ENCODE data around the gene NBAS. TPM values are rescaled to one million over a fixed set of nuclear protein-coding genes. Genes with fewer than 3 reads are reported as not detected.

Gene NBAS
- total and polyA plus RNA-seq, 9 of the 15 experiments (the other 6 are each of a cell fraction or from before 2014, with no cell fraction given): 15.3 to 94.4 (median 69.9) TPM

DNA sequence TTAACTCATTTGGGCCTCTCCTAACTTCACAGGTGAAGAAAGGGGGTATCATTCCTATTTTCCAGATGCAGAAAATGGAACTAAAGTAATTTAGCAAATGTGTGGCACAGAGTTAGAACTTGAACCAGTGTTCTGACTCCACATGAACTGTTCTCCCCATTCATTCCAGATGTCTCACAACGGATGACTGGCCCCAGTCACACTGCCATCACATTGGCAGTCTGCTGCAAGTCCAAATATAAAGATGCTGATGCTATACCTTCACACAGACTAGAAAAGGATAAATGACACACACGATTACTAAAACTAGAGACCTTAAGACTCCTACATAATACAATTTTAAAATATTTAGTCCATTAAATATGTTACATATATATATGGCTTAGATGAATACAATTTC, 195.7 kb downstream of the NBAS start:
- Histone ChIP-seq H2AFZ (ENCODE audit: low read depth, low read length) (no peak overlapping the region), H4K20me1 (replicated peaks; ENCODE audit: control insufficient read depth, insufficient read depth, low read length) (no peaks in the 10 kb centered on the region; the same call in 1 of the 2 replicates), H3K9me3 (replicated peaks; ENCODE audit: control insufficient read depth, insufficient read depth, low read depth, low read length) (no peaks in the 10 kb centered on the region), H3K36me3 (ENCODE audit: control insufficient read depth, insufficient read depth, low read length) (peaks cover 61% of the 10 kb centered on the region), H3K27ac (ENCODE audit: extremely low read depth, low read depth, low read length) (no peak overlapping the region), H3K9me1 (ENCODE audit: control insufficient read depth, insufficient read depth, low read length) (no peaks in the 10 kb centered on the region), H3K4me2 (ENCODE audit: insufficient read depth, low read length) (no peak overlapping the region), H3K4me1 (replicated peaks in 1 of 2; ENCODE audit: control insufficient read depth in 2 of 2, insufficient read depth in 2 of 2, low read length in 2 of 2) (no peaks in the 10 kb centered on the region), H3K79me2 (ENCODE audit: control insufficient read depth, insufficient read depth, low read length) (no peaks in the 10 kb centered on the region), H3K4me3 (no peak overlapping the region), H3K9ac (ENCODE audit: insufficient read depth in 1 of 2, low read depth in 2 of 2, low read length in 2 of 2) (no peak overlapping the region), H3K27me3 (ENCODE audit: control insufficient read depth in 2 of 2, insufficient read depth in 2 of 2, low read length in 2 of 2) (no peaks in the 10 kb centered on the region)
- ChIA-PET CTCF (ENCODE audit: low intra/inter-chr PET ratio) (no interaction called here), POLR2A (no interaction called here)
- in situ Hi-C loops (cut with MboI) (no loop called here), intact Hi-C loops (cut with micrococcal nuclease) (no loop called here)
- DNase-seq (ENCODE audit: extremely low read depth in 1 of 4, low spot score in 3 of 4) (no peak), FAIRE-seq (no peak), ATAC-seq (no peak)
- no TSS peak for BruUV-seq (replicated peaks)
- WGBS (ENCODE audit: insufficient coverage, low coverage, missing lambda C conversion rate): 92% methylated on average over 2 of the region's 2 CpGs
- TF ChIP-seq ZNF175 (CRISPR knock-in tag; IDR thresholded peaks at IDR 0.05; ENCODE audit: low read depth) (no peak), CBX2 (IDR thresholded peaks at IDR 0.05; ENCODE audit: insufficient read depth, low read length, poor library complexity, severe bottlenecking) (no peak), TFAM (CRISPR knock-in tag; conservative IDR thresholded peaks at IDR 0.05) (no peak), AFF1 (IDR thresholded peaks at IDR 0.05; ENCODE audit: low read depth in 1 of 2, partially characterized antibody in 2 of 2) (no peak), MYNN (IDR thresholded peaks at IDR 0.05) (no peak), MYNN (CRISPR knock-in tag; IDR thresholded peaks at IDR 0.05) (no peak), THRAP3 (IDR thresholded peaks at IDR 0.05; ENCODE audit: borderline replicate concordance) (no peak), CREB3L1 (IDR thresholded peaks at IDR 0.05; ENCODE audit: borderline replicate concordance, low read depth) (no peak), ZNF408 (CRISPR knock-in tag; IDR thresholded peaks at IDR 0.05; ENCODE audit: low read depth) (no peak), ZNF75A (CRISPR knock-in tag; IDR thresholded peaks at IDR 0.05) (no peak), ZNF76 (CRISPR knock-in tag; IDR thresholded peaks at IDR 0.05; ENCODE audit: borderline replicate concordance) (no peak), CBX3 (IDR thresholded peaks at IDR 0.05; ENCODE audit: borderline replicate concordance in 1 of 2, low read length in 2 of 2) (no peak), ARID3B (CRISPR knock-in tag; IDR thresholded peaks at IDR 0.05; ENCODE audit: borderline replicate concordance) (no peak)
- TF ChIP-seq, protein P1, sequence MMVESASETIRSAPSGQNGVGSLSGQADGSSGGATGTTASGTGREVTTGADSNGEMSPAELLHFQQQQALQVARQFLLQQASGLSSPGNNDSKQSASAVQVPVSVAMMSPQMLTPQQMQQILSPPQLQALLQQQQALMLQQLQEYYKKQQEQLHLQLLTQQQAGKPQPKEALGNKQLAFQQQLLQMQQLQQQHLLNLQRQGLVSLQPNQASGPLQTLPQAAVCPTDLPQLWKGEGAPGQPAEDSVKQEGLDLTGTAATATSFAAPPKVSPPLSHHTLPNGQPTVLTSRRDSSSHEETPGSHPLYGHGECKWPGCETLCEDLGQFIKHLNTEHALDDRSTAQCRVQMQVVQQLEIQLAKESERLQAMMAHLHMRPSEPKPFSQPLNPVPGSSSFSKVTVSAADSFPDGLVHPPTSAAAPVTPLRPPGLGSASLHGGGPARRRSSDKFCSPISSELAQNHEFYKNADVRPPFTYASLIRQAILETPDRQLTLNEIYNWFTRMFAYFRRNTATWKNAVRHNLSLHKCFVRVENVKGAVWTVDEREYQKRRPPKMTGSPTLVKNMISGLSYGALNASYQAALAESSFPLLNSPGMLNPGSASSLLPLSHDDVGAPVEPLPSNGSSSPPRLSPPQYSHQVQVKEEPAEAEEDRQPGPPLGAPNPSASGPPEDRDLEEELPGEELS (CRISPR knock-in tag; IDR thresholded peaks at IDR 0.05; ENCODE audit: borderline replicate concordance): no peak

All from K562 (cell line).